ENCODE data around the gene CDO1. TPM values are rescaled to one million over a fixed set of nuclear protein-coding genes. Genes with fewer than 3 reads are reported as not detected.
"Not testable (repeated sequence)": the region's sequence is repeated elsewhere in the genome, so short reads cannot be mapped to it uniquely, and the experiment has no call there.

Gene CDO1
- total RNA-seq, 1 donor from 2014 or later: 1.2 TPM

- Mint-ChIP-seq H3K4me1 (ENCODE audit: low read depth) (peaks cover 38% of the 10 kb centered on the region), H3K27ac (no peak overlapping the region), H3K27me3 (ENCODE audit: low read depth) (peaks cover 2% of the 10 kb centered on the region), H3K4me3 (ENCODE audit: low read depth) (peak overlapping the region; percentile 92), H3K36me3 (ENCODE audit: low read depth) (peaks cover 21% of the 10 kb centered on the region), H3K9me3 (no peaks in the 10 kb centered on the region)
- intact Hi-C loops (cut with micrococcal nuclease): loop anchor here (5.0 kb wide), 3 partner anchors 224 to 546 kb away; partner anchors contain the start of gene CCDC112
- no peak for DNase-seq (ENCODE audit: low spot score)
Measured at GRCh38 chr5:115842952-115843351, 26.5 kb upstream of the CDO1 start.

GRCh38 chr5:115842089-115842935 is 25.9 kb upstream of the CDO1 start:
- peak overlapping the region; percentile 97 for H3K4me3 Mint-ChIP-seq (ENCODE audit: low read depth)
- DNase-seq (ENCODE audit: low spot score): no peak
- H3K27me3 Mint-ChIP-seq (ENCODE audit: low read depth): peaks cover 2% of the 10 kb centered on the region
- H3K9me3 Mint-ChIP-seq: no peaks in the 10 kb centered on the region
- H3K4me1 Mint-ChIP-seq (ENCODE audit: low read depth): peaks cover 42% of the 10 kb centered on the region
- peak overlapping the region; percentile 84 for H3K27ac Mint-ChIP-seq
- peaks cover 27% of the 10 kb centered on the region for H3K36me3 Mint-ChIP-seq (ENCODE audit: low read depth)
- intact Hi-C loops (cut with micrococcal nuclease): loop anchor here (5.0 kb wide), 3 partner anchors 225 to 545 kb away; partner anchors contain the start of gene CCDC112

- intact Hi-C loops (cut with micrococcal nuclease): loop anchor here (1.0 to 5.0 kb wide), 8 partner anchors 207 to 671 kb away; partner anchors contain the start of genes CCDC112, COMMD10, FEM1C and TMED7
- Mint-ChIP-seq H3K27me3 (ENCODE audit: low read depth) (peaks cover 2% of the 10 kb centered on the region), H3K4me1 (ENCODE audit: low read depth) (peaks cover 42% of the 10 kb centered on the region), H3K36me3 (ENCODE audit: low read depth) (peaks cover 34% of the 10 kb centered on the region), H3K4me3 (ENCODE audit: low read depth) (peak within 1 kb of the TSS; percentile 97), H3K27ac (peak within 1 kb of the TSS; percentile 99), H3K9me3 (no peaks in the 10 kb centered on the region)
- DNase-seq (ENCODE audit: low spot score): peak; percentile 87
Measured at GRCh38 chr5:115841382-115842088, 25.1 kb upstream of the CDO1 start, which contains the start of the genes AP3S1 and ATG12. TSS of gene AP3S1 (plus strand) at chr5:115841935. CDS start at chr5:115842038, 103 bp downstream. TSS of gene ATG12 (minus strand) at chr5:115841565. CDS start at chr5:115841552, 13 bp downstream.

GRCh38 chr5:115840873-115841272 is 24.4 kb upstream of the CDO1 start:
- Mint-ChIP-seq H3K9me3 (no peaks in the 10 kb centered on the region), H3K4me3 (ENCODE audit: low read depth) (peak overlapping the region; percentile 97), H3K36me3 (ENCODE audit: low read depth) (peaks cover 39% of the 10 kb centered on the region), H3K27ac (peak overlapping the region; percentile 99), H3K27me3 (ENCODE audit: low read depth) (peaks cover 2% of the 10 kb centered on the region), H3K4me1 (ENCODE audit: low read depth) (peaks cover 42% of the 10 kb centered on the region)
- intact Hi-C loops (cut with micrococcal nuclease): loop anchor here (1.0 to 5.0 kb wide), 8 partner anchors 207 to 670 kb away; partner anchors contain the start of genes CCDC112, COMMD10, FEM1C and TMED7
- DNase-seq (ENCODE audit: low spot score): no peak

GRCh38 chr5:115838885-115839518 is 22.5 kb upstream of the CDO1 start:
- no peak overlapping the region for H3K27ac Mint-ChIP-seq
- H3K9me3 Mint-ChIP-seq: no peaks in the 10 kb centered on the region
- no peak for DNase-seq (ENCODE audit: low spot score)
- H3K4me3 Mint-ChIP-seq (ENCODE audit: low read depth): peak overlapping the region; percentile 83
- intact Hi-C loops (cut with micrococcal nuclease): loop anchor here (2.0 kb wide), 1 partner anchor 530 kb away; no protein-coding TSS in a partner anchor
- no peaks in the 10 kb centered on the region for H3K27me3 Mint-ChIP-seq (ENCODE audit: low read depth)
- H3K36me3 Mint-ChIP-seq (ENCODE audit: low read depth): peaks cover 56% of the 10 kb centered on the region
- peaks cover 35% of the 10 kb centered on the region for H3K4me1 Mint-ChIP-seq (ENCODE audit: low read depth)

GRCh38 chr5:115835481-115835880 is 19.0 kb upstream of the CDO1 start:
- no peaks in the 10 kb centered on the region for H3K27me3 Mint-ChIP-seq (ENCODE audit: low read depth)
- peaks cover 76% of the 10 kb centered on the region for H3K36me3 Mint-ChIP-seq (ENCODE audit: low read depth)
- H3K4me1 Mint-ChIP-seq (ENCODE audit: low read depth): peaks cover 23% of the 10 kb centered on the region
- intact Hi-C loops (cut with micrococcal nuclease): no loop called here
- no peak for DNase-seq (ENCODE audit: low spot score)
- no peaks in the 10 kb centered on the region for H3K9me3 Mint-ChIP-seq
- H3K4me3 Mint-ChIP-seq (ENCODE audit: low read depth): no peak overlapping the region
- no peak overlapping the region for H3K27ac Mint-ChIP-seq

- Mint-ChIP-seq H3K9me3 (no peaks in the 10 kb centered on the region), H3K36me3 (ENCODE audit: low read depth) (peaks cover 65% of the 10 kb centered on the region), H3K27me3 (ENCODE audit: low read depth) (no peaks in the 10 kb centered on the region), H3K4me3 (ENCODE audit: low read depth) (no peak overlapping the region), H3K4me1 (ENCODE audit: low read depth) (peaks cover 3% of the 10 kb centered on the region), H3K27ac (no peak overlapping the region)
- intact Hi-C loops (cut with micrococcal nuclease): no loop called here
- DNase-seq (ENCODE audit: low spot score): no peak
Measured at GRCh38 chr5:115831163-115831768, 14.8 kb upstream of the CDO1 start.

GRCh38 chr5:115829913-115830312 is 13.5 kb upstream of the CDO1 start:
- H3K27me3 Mint-ChIP-seq (ENCODE audit: low read depth): no peaks in the 10 kb centered on the region
- peaks cover 52% of the 10 kb centered on the region for H3K36me3 Mint-ChIP-seq (ENCODE audit: low read depth)
- intact Hi-C loops (cut with micrococcal nuclease): no loop called here
- H3K4me3 Mint-ChIP-seq (ENCODE audit: low read depth): no peak overlapping the region
- H3K4me1 Mint-ChIP-seq (ENCODE audit: low read depth): peaks cover 3% of the 10 kb centered on the region
- no peaks in the 10 kb centered on the region for H3K9me3 Mint-ChIP-seq
- DNase-seq (ENCODE audit: low spot score): no peak
- H3K27ac Mint-ChIP-seq: no peak overlapping the region

GRCh38 chr5:115825948-115826347 is 9.5 kb upstream of the CDO1 start:
- intact Hi-C loops (cut with micrococcal nuclease): no loop called here
- DNase-seq (ENCODE audit: low spot score): no peak
- no peaks in the 10 kb centered on the region for H3K9me3 Mint-ChIP-seq
- H3K27me3 Mint-ChIP-seq (ENCODE audit: low read depth): peaks cover 13% of the 10 kb centered on the region
- H3K36me3 Mint-ChIP-seq (ENCODE audit: low read depth): peaks cover 24% of the 10 kb centered on the region
- H3K4me3 Mint-ChIP-seq (ENCODE audit: low read depth): no peak overlapping the region
- no peak overlapping the region for H3K27ac Mint-ChIP-seq
- peaks cover under 1% of the 10 kb centered on the region for H3K4me1 Mint-ChIP-seq (ENCODE audit: low read depth)

- Mint-ChIP-seq H3K27me3 (ENCODE audit: low read depth) (peaks cover 22% of the 10 kb centered on the region), H3K36me3 (ENCODE audit: low read depth) (peaks cover 21% of the 10 kb centered on the region)
- DNase-seq (ENCODE audit: low spot score); H3K27ac Mint-ChIP-seq; H3K4me1 Mint-ChIP-seq (ENCODE audit: low read depth); H3K4me3 Mint-ChIP-seq (ENCODE audit: low read depth); H3K9me3 Mint-ChIP-seq; intact Hi-C loops (cut with micrococcal nuclease): not testable (repeated sequence)
Measured at GRCh38 chr5:115824983-115825382, 8.5 kb upstream of the CDO1 start.

GRCh38 chr5:115820846-115821245 is 4.4 kb upstream of the CDO1 start:
- intact Hi-C loops (cut with micrococcal nuclease): no loop called here
- H3K27me3 Mint-ChIP-seq (ENCODE audit: low read depth): peaks cover 57% of the 10 kb centered on the region
- H3K4me1 Mint-ChIP-seq (ENCODE audit: low read depth): peaks cover 4% of the 10 kb centered on the region
- H3K9me3 Mint-ChIP-seq: no peaks in the 10 kb centered on the region
- no peak for DNase-seq (ENCODE audit: low spot score)
- H3K27ac Mint-ChIP-seq: no peak overlapping the region
- no peaks in the 10 kb centered on the region for H3K36me3 Mint-ChIP-seq (ENCODE audit: low read depth)
- H3K4me3 Mint-ChIP-seq (ENCODE audit: low read depth): no peak overlapping the region

GRCh38 chr5:115818821-115819220 is 2.4 kb upstream of the CDO1 start:
- Mint-ChIP-seq H3K27me3 (ENCODE audit: low read depth) (peaks cover 75% of the 10 kb centered on the region), H3K36me3 (ENCODE audit: low read depth) (peaks cover under 1% of the 10 kb centered on the region), H3K9me3 (no peaks in the 10 kb centered on the region), H3K4me3 (ENCODE audit: low read depth) (no peak overlapping the region), H3K27ac (no peak overlapping the region), H3K4me1 (ENCODE audit: low read depth) (peaks cover 16% of the 10 kb centered on the region)
- no peak for DNase-seq (ENCODE audit: low spot score)
- intact Hi-C loops (cut with micrococcal nuclease): no loop called here
